ENCODE results near the gene CPED1. TPM values are rescaled to one million over a fixed set of nuclear protein-coding genes. Genes with fewer than 3 reads are reported as not detected.

The CPED1 gene
- total RNA-seq, 2 experiments from 2014 or later = not detected

- no peaks in the 10 kb centered on the region for H3K9me3 Mint-ChIP-seq
- H3K4me3 Mint-ChIP-seq = no peak overlapping the region
- H3K36me3 Mint-ChIP-seq (ENCODE audit: low read depth) = no peaks in the 10 kb centered on the region
- no peak for DNase-seq
- H3K27ac Mint-ChIP-seq = no peak overlapping the region
- ChIA-PET CTCF (interaction anchor here (1.0 to 4.6 kb wide), 4 partner anchors 12 to 123 kb away, joined by 3 to 39 read pairs (median 4); partner anchors contain the start of gene ING3), POLR2A (no interaction called here)
- peaks cover 45% of the 10 kb centered on the region for H3K4me1 Mint-ChIP-seq
- H3K27me3 Mint-ChIP-seq = peaks cover 36% of the 10 kb centered on the region
Measured at GRCh38 chr7:120985130-120985758, 3.3 kb upstream of the CPED1 start.

GRCh38 chr7:120985839-120986238 is 2.7 kb upstream of the CPED1 start:
- H3K4me3 Mint-ChIP-seq = no peak overlapping the region
- ChIA-PET POLR2A (no interaction called here), CTCF (interaction anchor here (1.2 to 4.6 kb wide), 4 partner anchors 12 to 122 kb away, joined by 3 to 39 read pairs (median 10); partner anchors contain the start of gene ING3)
- H3K4me1 Mint-ChIP-seq = peaks cover 43% of the 10 kb centered on the region
- H3K27ac Mint-ChIP-seq = no peak overlapping the region
- H3K27me3 Mint-ChIP-seq = peaks cover 41% of the 10 kb centered on the region
- DNase-seq = no peak
- no peaks in the 10 kb centered on the region for H3K36me3 Mint-ChIP-seq (ENCODE audit: low read depth)
- H3K9me3 Mint-ChIP-seq = no peaks in the 10 kb centered on the region

- Mint-ChIP-seq H3K36me3 (ENCODE audit: low read depth) (no peaks in the 10 kb centered on the region), H3K27ac (no peak overlapping the region), H3K27me3 (peaks cover 44% of the 10 kb centered on the region), H3K4me3 (no peak overlapping the region), H3K4me1 (peaks cover 37% of the 10 kb centered on the region), H3K9me3 (no peaks in the 10 kb centered on the region)
- no peak for DNase-seq
- ChIA-PET POLR2A (interaction anchor here (0.8 to 1.2 kb wide), 2 partner anchors 35 to 95 kb away, joined by 3 to 4 read pairs; no protein-coding TSS in a partner anchor), CTCF (interaction anchor here (1.0 to 4.6 kb wide), 14 partner anchors 8 to 344 kb away, joined by 3 to 39 read pairs (median 4); partner anchors contain the start of gene ING3)
Measured at GRCh38 chr7:120986650-120987049, 1.9 kb upstream of the CPED1 start.

GRCh38 chr7:120987280-120987679 is 1.2 kb upstream of the CPED1 start:
- POLR2A ChIA-PET = interaction anchor here (0.8 to 1.2 kb wide), 3 partner anchors 36 to 94 kb away, joined by 3 to 4 read pairs (median 3); no protein-coding TSS in a partner anchor
- Mint-ChIP-seq H3K27me3 (peaks cover 47% of the 10 kb centered on the region), H3K27ac (no peak overlapping the region), H3K36me3 (ENCODE audit: low read depth) (no peaks in the 10 kb centered on the region), H3K9me3 (no peaks in the 10 kb centered on the region), H3K4me3 (no peak overlapping the region), H3K4me1 (peaks cover 30% of the 10 kb centered on the region)
- no peak for DNase-seq
- CTCF ChIA-PET = interaction anchor here (0.7 to 4.6 kb wide), 23 partner anchors 8 to 1007 kb away, joined by 3 to 39 read pairs (median 4); partner anchors contain the start of gene ING3

GRCh38 chr7:120987683-120988590 is 574 bp upstream of the CPED1 start:
- peak; percentile 89 for DNase-seq
- Mint-ChIP-seq H3K27ac (no peak overlapping the region), H3K4me1 (peaks cover 24% of the 10 kb centered on the region), H3K4me3 (peak overlapping the region; percentile 65), H3K36me3 (ENCODE audit: low read depth) (no peaks in the 10 kb centered on the region), H3K27me3 (peaks cover 50% of the 10 kb centered on the region), H3K9me3 (no peaks in the 10 kb centered on the region)
- POLR2A ChIA-PET = interaction anchor here (0.8 to 1.2 kb wide), 3 partner anchors 36 to 93 kb away, joined by 3 to 4 read pairs (median 3); no protein-coding TSS in a partner anchor
- CTCF ChIA-PET = interaction anchor here (0.7 to 4.6 kb wide), 23 partner anchors 8 to 1007 kb away, joined by 3 to 39 read pairs (median 4); partner anchors contain the start of gene ING3

- peaks cover 23% of the 10 kb centered on the region for H3K4me1 Mint-ChIP-seq
- H3K27me3 Mint-ChIP-seq = peaks cover 55% of the 10 kb centered on the region
- no peak for DNase-seq
- no peaks in the 10 kb centered on the region for H3K36me3 Mint-ChIP-seq (ENCODE audit: low read depth)
- no peak overlapping the region for H3K27ac Mint-ChIP-seq
- ChIA-PET POLR2A (interaction anchor here (1.6 kb wide), 1 partner anchor 39 kb away, joined by 7 read pairs; the partner anchor contains the start of gene ING3), CTCF (interaction anchor here (0.6 to 2.5 kb wide), 6 partner anchors 35 to 147 kb away, joined by 3 to 12 read pairs (median 4); partner anchors contain the start of gene ING3)
- peak overlapping the region; percentile 65 for H3K4me3 Mint-ChIP-seq
- H3K9me3 Mint-ChIP-seq = no peaks in the 10 kb centered on the region
Measured at GRCh38 chr7:120989257-120990220, 1.0 kb downstream of the CPED1 start.

GRCh38 chr7:120990468-120991118 is 2.1 kb downstream of the CPED1 start:
- H3K9me3 Mint-ChIP-seq = no peaks in the 10 kb centered on the region
- H3K27me3 Mint-ChIP-seq = peaks cover 55% of the 10 kb centered on the region
- no peak overlapping the region for H3K4me3 Mint-ChIP-seq
- ChIA-PET POLR2A (no interaction called here), CTCF (interaction anchor here (0.6 to 2.3 kb wide), 2 partner anchors 91 to 148 kb away, joined by 3 to 12 read pairs; no protein-coding TSS in a partner anchor)
- peaks cover 23% of the 10 kb centered on the region for H3K4me1 Mint-ChIP-seq
- H3K36me3 Mint-ChIP-seq (ENCODE audit: low read depth) = no peaks in the 10 kb centered on the region
- no peak for DNase-seq
- no peak overlapping the region for H3K27ac Mint-ChIP-seq

GRCh38 chr7:120991161-120991560 is 2.6 kb downstream of the CPED1 start:
- H3K4me1 Mint-ChIP-seq = peaks cover 25% of the 10 kb centered on the region
- H3K27me3 Mint-ChIP-seq = peaks cover 56% of the 10 kb centered on the region
- POLR2A ChIA-PET = no interaction called here
- DNase-seq = no peak
- no peak overlapping the region for H3K27ac Mint-ChIP-seq
- CTCF ChIA-PET = interaction anchor here (2.3 kb wide), 1 partner anchor 91 kb away, joined by 12 read pairs; no protein-coding TSS in a partner anchor
- no peak overlapping the region for H3K4me3 Mint-ChIP-seq
- no peaks in the 10 kb centered on the region for H3K9me3 Mint-ChIP-seq
- H3K36me3 Mint-ChIP-seq (ENCODE audit: low read depth) = no peaks in the 10 kb centered on the region

- no peak for DNase-seq
- H3K4me3 Mint-ChIP-seq = no peak overlapping the region
- peaks cover 52% of the 10 kb centered on the region for H3K27me3 Mint-ChIP-seq
- POLR2A ChIA-PET = no interaction called here
- H3K9me3 Mint-ChIP-seq = no peaks in the 10 kb centered on the region
- H3K27ac Mint-ChIP-seq = no peak overlapping the region
- CTCF ChIA-PET = no interaction called here
- peaks cover 27% of the 10 kb centered on the region for H3K4me1 Mint-ChIP-seq
- no peaks in the 10 kb centered on the region for H3K36me3 Mint-ChIP-seq (ENCODE audit: low read depth)
Measured at GRCh38 chr7:120991581-120991980, 3.1 kb downstream of the CPED1 start.

GRCh38 chr7:120992272-120992964 is 3.9 kb downstream of the CPED1 start:
- no peak overlapping the region for H3K27ac Mint-ChIP-seq
- no peak for DNase-seq
- H3K4me1 Mint-ChIP-seq = peaks cover 27% of the 10 kb centered on the region
- H3K9me3 Mint-ChIP-seq = no peaks in the 10 kb centered on the region
- peaks cover 48% of the 10 kb centered on the region for H3K27me3 Mint-ChIP-seq
- ChIA-PET CTCF (no interaction called here), POLR2A (no interaction called here)
- no peak overlapping the region for H3K4me3 Mint-ChIP-seq
- no peaks in the 10 kb centered on the region for H3K36me3 Mint-ChIP-seq (ENCODE audit: low read depth)

- H3K4me3 Mint-ChIP-seq = no peak overlapping the region
- no peak for DNase-seq
- peaks cover 48% of the 10 kb centered on the region for H3K27me3 Mint-ChIP-seq
- H3K9me3 Mint-ChIP-seq = no peaks in the 10 kb centered on the region
- no peak overlapping the region for H3K27ac Mint-ChIP-seq
- no peaks in the 10 kb centered on the region for H3K36me3 Mint-ChIP-seq (ENCODE audit: low read depth)
- ChIA-PET CTCF (no interaction called here), POLR2A (no interaction called here)
- peaks cover 21% of the 10 kb centered on the region for H3K4me1 Mint-ChIP-seq
Measured at GRCh38 chr7:120992965-120993494, 4.5 kb downstream of the CPED1 start.

Measured in activated CD4-positive, alpha-beta memory T cell treated with anti-CD3 and anti-CD28 coated beads, Interleukin-2, amount 10 ng/mL, durations not matched to agents 7 days and 5 days (primary cell).